Kidney epithelial cell (primary cell): ENCODE measurements around the gene MMP14. TPM values are rescaled to one million over a fixed set of nuclear protein-coding genes. Genes with fewer than 3 reads are reported as not detected.

Experiments used
- DNase-seq: peaks from one replicate; pipeline ENCODE4 v3.0.0-alpha.2; 2010; ENCODE audit warnings: low read depth
- H3K27me3 ChIP-seq: 2 replicates; pipeline ENCODE4 v1.6.0; 2011; ENCODE audit warnings: low read length; ENCODE audit not compliant: control insufficient read depth, insufficient read depth
- H3K36me3 ChIP-seq: 2 replicates; pipeline ENCODE4 v1.5.1; 2011; ENCODE audit warnings: low read length; ENCODE audit not compliant: control insufficient read depth, insufficient read depth
- H3K4me3 ChIP-seq: 2 replicates; pipeline ENCODE4 v1.5.1; 2011; ENCODE audit warnings: low read depth, mild to moderate bottlenecking, control low read depth, low read length
- total RNA-seq: library from RNA; depleted of rRNA; stranded (reverse); fragments of >200 nt; gene quantifications from 2 replicates; pipeline ENCODE4 v1.2.3, GENCODE V29; 2015
- TF ChIP-seq, protein P1 (sequence below): IDR thresholded peaks from 2 replicates; pipeline ENCODE4 v1.5.1; 2011; ENCODE audit warnings: mild to moderate bottlenecking, moderate library complexity, low read length, control low read depth, inconsistent platforms; ENCODE audit not compliant: insufficient read depth, poor library complexity, severe bottlenecking

The MMP14 gene
- total RNA-seq, 1 donor from 2014 or later, result 669 TPM

DNA sequence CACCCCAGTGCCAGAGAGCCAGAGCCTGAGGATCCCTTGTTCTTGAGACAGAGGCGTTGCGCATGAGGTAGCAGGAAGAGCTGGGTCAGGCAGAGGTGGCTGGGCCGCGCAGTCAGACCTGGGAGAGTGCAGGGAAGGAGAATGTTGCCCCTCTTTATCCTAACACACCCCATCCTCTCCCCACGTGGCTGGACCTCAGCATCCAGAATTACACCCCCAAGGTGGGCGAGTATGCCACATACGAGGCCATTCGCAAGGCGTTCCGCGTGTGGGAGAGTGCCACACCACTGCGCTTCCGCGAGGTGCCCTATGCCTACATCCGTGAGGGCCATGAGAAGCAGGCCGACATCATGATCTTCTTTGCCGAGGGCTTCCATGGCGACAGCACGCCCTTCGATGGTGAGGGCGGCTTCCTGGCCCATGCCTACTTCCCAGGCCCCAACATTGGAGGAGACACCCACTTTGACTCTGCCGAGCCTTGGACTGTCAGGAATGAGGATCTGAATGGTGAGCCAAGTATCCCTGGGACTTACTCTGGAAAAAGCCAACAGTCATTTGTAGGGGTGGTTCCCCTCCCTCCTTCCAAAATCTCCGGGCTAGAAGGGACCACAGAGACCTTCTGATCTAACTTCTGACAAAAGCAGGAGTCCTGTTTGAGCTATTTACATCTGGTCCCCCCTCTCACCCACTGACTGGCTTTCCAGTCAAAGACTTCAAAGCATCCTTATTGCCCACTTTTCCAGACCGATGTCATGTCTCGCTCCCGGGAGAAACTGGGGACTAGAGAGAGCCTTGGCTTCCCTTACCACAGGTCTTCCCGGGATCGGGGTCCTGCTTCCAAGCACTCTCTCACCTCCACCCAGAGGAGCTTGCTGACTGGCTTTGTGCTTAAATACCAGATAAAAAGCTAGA lies 6.1 kb downstream of the MMP14 start:
- peaks cover 4% of the 10 kb centered on the region for H3K36me3 ChIP-seq
- no peak for DNase-seq
- H3K4me3 ChIP-seq, result no peak overlapping the region
- H3K27me3 ChIP-seq, result no peaks in the 10 kb centered on the region
- TF ChIP-seq, protein P1, sequence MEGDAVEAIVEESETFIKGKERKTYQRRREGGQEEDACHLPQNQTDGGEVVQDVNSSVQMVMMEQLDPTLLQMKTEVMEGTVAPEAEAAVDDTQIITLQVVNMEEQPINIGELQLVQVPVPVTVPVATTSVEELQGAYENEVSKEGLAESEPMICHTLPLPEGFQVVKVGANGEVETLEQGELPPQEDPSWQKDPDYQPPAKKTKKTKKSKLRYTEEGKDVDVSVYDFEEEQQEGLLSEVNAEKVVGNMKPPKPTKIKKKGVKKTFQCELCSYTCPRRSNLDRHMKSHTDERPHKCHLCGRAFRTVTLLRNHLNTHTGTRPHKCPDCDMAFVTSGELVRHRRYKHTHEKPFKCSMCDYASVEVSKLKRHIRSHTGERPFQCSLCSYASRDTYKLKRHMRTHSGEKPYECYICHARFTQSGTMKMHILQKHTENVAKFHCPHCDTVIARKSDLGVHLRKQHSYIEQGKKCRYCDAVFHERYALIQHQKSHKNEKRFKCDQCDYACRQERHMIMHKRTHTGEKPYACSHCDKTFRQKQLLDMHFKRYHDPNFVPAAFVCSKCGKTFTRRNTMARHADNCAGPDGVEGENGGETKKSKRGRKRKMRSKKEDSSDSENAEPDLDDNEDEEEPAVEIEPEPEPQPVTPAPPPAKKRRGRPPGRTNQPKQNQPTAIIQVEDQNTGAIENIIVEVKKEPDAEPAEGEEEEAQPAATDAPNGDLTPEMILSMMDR, result no peak

DNA sequence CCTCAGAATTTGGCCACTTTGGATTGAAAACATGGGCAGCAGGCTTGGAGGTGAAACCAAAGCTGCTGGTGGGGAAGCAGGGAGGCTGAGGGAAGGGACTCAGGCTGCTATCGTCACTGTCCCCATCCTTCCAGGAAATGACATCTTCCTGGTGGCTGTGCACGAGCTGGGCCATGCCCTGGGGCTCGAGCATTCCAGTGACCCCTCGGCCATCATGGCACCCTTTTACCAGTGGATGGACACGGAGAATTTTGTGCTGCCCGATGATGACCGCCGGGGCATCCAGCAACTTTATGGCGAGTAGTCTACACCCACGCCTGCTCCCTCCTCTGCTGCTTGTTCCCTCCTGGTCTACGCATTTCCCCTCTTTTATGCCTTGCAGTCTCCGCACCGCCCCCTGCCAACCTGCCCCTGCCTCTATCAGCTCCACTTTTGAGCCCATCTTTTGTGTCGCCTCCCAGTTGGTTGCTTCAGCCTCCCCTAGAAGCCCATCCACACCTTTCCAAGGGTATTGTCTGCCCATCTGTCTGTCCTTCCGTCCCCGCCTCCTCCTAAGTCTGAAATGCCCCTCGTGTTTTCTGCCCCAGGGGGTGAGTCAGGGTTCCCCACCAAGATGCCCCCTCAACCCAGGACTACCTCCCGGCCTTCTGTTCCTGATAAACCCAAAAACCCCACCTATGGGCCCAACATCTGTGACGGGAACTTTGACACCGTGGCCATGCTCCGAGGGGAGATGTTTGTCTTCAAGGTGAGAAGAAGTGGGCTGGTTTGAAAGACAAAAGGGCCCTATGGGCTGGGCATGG lies 6.9 kb downstream of the MMP14 start:
- no peak for DNase-seq
- Histone ChIP-seq H3K4me3 (no peak overlapping the region), H3K27me3 (no peaks in the 10 kb centered on the region), H3K36me3 (peaks cover 4% of the 10 kb centered on the region)
- TF ChIP-seq, protein P1, result no peak

DNA sequence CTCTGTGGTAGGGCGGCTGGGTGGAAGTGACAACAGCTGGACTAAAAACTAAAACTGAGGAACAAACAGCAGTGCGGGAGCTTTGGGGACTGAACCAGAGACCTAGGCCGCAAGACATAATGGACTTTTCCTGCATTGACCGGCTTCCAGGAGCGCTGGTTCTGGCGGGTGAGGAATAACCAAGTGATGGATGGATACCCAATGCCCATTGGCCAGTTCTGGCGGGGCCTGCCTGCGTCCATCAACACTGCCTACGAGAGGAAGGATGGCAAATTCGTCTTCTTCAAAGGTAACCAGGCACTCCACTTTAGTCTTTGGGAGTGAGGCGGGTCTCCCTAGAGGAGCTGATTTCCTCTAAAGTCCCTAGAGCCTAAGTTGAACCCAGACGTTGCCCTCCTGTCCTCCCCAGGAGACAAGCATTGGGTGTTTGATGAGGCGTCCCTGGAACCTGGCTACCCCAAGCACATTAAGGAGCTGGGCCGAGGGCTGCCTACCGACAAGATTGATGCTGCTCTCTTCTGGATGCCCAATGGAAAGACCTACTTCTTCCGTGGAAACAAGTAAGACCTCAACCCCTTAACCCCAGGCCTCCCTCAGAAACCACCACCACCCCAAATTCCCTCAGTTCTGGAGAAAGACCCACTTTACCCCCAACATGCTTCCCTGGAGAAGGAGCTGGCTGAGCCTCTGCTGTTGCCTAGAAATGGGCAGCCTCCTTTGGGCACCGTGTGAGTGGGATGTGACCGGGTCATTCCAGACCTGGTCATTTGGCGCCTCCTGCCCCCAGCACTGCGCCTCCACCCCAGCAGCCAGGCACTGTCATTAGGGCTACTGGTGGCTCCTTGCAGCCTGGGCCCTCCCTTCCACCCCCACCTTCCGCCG lies 8.1 kb downstream of the MMP14 start:
- no peak overlapping the region for H3K4me3 ChIP-seq
- no peak for DNase-seq
- TF ChIP-seq, protein P1, result no peak
- no peaks in the 10 kb centered on the region for H3K27me3 ChIP-seq
- peaks cover 4% of the 10 kb centered on the region for H3K36me3 ChIP-seq

DNA sequence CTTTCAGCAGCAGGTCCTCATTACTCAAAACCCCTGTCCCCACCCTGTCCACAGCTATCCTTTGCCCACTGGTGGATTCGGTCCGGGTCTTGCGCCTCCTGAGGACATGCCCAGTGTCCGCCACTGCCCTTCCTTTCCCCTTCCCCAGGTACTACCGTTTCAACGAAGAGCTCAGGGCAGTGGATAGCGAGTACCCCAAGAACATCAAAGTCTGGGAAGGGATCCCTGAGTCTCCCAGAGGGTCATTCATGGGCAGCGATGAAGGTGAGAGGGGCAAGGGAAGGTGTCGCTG lies 8.7 kb downstream of the MMP14 start:
- TF ChIP-seq, protein P1, result no peak
- Histone ChIP-seq H3K4me3 (no peak overlapping the region), H3K27me3 (no peaks in the 10 kb centered on the region), H3K36me3 (peaks cover 4% of the 10 kb centered on the region)
- DNase-seq, result no peak

DNA sequence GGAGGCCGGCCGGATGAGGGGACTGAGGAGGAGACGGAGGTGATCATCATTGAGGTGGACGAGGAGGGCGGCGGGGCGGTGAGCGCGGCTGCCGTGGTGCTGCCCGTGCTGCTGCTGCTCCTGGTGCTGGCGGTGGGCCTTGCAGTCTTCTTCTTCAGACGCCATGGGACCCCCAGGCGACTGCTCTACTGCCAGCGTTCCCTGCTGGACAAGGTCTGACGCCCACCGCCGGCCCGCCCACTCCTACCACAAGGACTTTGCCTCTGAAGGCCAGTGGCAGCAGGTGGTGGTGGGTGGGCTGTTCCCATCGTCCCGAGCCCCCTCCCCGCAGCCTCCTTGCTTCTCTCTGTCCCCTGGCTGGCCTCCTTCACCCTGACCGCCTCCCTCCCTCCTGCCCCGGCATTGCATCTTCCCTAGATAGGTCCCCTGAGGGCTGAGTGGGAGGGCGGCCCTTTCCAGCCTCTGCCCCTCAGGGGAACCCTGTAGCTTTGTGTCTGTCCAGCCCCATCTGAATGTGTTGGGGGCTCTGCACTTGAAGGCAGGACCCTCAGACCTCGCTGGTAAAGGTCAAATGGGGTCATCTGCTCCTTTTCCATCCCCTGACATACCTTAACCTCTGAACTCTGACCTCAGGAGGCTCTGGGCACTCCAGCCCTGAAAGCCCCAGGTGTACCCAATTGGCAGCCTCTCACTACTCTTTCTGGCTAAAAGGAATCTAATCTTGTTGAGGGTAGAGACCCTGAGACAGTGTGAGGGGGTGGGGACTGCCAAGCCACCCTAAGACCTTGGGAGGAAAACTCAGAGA lies 9.6 kb downstream of the MMP14 start:
- Histone ChIP-seq H3K27me3 (no peaks in the 10 kb centered on the region), H3K4me3 (no peak overlapping the region), H3K36me3 (peaks cover 4% of the 10 kb centered on the region)
- TF ChIP-seq, protein P1, result no peak
- DNase-seq, result no peak
